Measurements from ENCODE around the gene XKR7. TPM values are rescaled to one million over a fixed set of nuclear protein-coding genes. Genes with fewer than 3 reads are reported as not detected.
A peak's percentile ranks its signal among the peaks of the same experiment; 100 is the strongest.

The XKR7 gene
- total RNA-seq, 1 donor from 2014 or later = not detected

DNA sequence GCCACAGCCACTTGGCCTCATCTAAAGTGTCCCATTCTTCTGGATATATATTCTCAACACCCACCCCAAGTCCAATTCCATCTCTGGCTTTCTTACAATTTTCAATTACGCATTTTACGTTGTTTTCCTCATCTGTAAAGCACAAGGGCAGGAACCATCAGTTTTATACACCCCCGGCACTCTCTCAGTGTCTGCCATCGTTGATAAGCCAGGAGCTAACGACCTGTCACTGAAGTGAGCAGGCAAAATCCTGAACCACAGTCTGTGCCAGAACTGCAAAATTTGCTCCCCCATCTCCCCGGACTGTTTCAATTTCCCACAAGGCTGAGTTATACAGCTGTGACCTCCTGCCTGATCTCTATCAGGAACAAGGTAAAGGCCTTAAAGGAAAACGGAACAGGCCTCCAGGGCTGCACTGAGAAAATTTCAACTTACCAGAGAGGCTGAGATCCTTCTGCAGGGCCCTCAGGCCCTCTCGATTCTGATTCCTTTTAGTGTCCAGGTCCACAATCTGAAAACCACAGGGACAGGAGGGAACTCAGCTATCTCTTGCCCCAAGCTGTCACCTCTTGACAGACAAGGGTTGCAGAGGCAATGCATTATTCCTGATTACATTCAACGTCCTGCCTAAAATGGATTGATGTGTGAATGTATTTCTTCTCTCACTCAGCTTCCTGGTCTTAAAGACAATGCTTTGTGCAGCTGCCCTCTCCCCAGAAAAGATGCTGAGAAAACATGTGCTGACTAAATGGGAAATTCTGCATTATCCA is 17.9 kb upstream of the XKR7 start:
- H3K36me3 Mint-ChIP-seq (ENCODE audit: low read depth) = peaks cover 45% of the 10 kb centered on the region
- DNase-seq (ENCODE audit: low spot score) = no peak
- intact Hi-C loops (cut with micrococcal nuclease) = loop anchor here (10.0 kb wide), 1 partner anchor 125 kb away; no protein-coding TSS in a partner anchor
- H3K4me1 Mint-ChIP-seq (ENCODE audit: low read depth) = peaks cover 19% of the 10 kb centered on the region
- H3K9me3 Mint-ChIP-seq = no peaks in the 10 kb centered on the region
- H3K4me3 Mint-ChIP-seq (ENCODE audit: low read depth) = peak overlapping the region; percentile 86
- no peak overlapping the region for H3K27ac Mint-ChIP-seq
- no peaks in the 10 kb centered on the region for H3K27me3 Mint-ChIP-seq (ENCODE audit: low read depth)

DNA sequence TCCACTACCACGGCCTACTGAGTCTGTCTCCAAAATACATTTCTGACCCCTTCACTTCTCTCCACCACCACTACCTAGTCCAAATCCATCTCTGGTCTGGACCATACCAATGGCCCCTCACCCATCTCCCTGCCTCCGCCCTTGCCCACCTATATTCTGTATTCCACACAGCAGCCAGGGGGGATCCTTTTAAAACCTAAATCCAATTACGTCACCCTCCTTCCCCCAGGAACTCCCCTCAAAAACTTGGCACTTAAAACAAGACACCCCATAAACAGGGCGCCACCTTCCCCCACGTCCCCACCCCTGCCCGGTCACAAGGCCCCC is 16.8 kb upstream of the XKR7 start:
- Mint-ChIP-seq H3K4me1 (ENCODE audit: low read depth) (peaks cover 19% of the 10 kb centered on the region), H3K27ac (peak overlapping the region; percentile 95), H3K4me3 (ENCODE audit: low read depth) (peak overlapping the region; percentile 86), H3K36me3 (ENCODE audit: low read depth) (peaks cover 37% of the 10 kb centered on the region), H3K9me3 (no peaks in the 10 kb centered on the region), H3K27me3 (ENCODE audit: low read depth) (peaks cover 3% of the 10 kb centered on the region)
- intact Hi-C loops (cut with micrococcal nuclease) = loop anchor here (10.0 kb wide), 1 partner anchor 126 kb away; no protein-coding TSS in a partner anchor
- no peak for DNase-seq (ENCODE audit: low spot score)

DNA sequence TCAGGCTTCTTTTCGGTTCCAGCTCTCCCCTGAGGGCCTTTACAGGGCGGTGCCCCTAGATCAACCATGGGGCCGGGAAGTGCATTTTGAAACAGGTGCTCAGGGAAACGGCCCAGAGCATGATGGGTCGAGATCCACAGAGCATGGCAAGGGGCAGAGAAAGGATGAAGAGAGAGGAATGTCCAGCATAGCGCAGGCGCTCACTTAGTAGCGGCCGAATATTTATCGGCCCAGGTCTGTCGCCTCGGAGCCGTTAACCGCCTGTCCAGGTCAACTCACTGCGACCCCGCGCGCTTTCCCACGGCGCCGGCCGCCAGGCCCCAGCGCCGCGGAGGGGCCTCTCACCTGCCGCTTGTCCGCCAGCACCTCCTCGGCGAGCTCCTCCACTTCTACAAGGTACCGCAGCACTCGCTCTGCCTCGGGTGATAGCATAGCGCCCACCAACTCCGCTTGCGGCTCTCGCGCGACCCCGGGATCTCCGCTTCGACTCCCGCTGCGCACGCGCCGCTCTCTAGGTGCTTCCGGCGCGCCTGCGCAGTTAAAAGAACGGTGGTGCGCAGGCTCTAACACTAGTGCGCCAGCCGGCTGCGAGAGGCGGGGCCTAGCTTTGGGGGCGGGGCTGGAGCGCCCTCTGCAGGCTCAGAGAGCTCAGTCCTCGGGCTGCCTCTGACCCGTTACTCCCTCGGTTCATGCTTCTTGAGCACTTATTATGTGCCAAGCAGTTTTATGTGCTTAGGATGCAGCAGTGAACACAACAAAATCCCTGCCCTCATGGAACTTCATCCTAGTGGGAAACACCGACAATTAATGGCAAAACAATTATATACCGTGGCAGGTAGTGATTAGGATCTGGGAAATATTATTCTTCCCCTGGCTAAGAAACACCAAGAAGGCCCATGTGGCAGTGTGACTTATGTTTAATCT is 16.2 kb upstream of the XKR7 start, which contains the start of gene PDRG1:
Gene PDRG1, minus strand, starts transcription at position 517 of the 924 bp plus-strand sequence. Its CDS starts 85 bp downstream, at position 432.
- Mint-ChIP-seq H3K4me3 (ENCODE audit: low read depth) (peak within 1 kb of the TSS; percentile 86), H3K27me3 (ENCODE audit: low read depth) (peaks cover 7% of the 10 kb centered on the region)

DNA sequence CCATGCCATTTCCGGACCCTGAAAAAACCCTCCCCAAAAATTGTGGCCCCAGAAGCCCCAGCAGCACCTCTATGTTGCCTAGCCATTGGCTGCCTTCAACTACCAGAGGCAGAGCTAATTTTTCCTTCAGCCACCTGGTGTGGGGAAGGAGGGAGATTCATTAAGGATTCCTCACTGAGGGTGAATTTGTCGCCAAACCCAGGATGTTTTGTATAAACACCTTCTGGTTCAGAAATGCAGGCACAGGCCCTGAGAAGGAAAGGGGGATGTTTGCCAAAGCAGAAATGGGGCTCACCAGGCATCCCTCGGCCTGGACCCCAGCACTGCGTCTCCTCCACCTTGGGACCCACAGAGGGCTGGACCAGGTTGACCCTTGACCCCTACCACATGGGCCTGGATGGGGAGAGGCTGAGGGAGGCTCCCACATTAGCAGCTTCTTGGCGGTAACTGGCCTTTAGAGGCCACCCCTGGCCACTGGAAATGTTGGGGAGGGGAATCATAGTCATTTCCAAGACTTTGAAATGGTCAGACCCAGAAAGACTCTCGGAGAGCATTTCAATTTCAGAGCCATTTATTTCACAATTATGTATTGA is 14.3 kb upstream of the XKR7 start:
- intact Hi-C loops (cut with micrococcal nuclease) = loop anchor here (10.0 kb wide), 1 partner anchor 129 kb away; no protein-coding TSS in a partner anchor
- peaks cover 19% of the 10 kb centered on the region for H3K4me1 Mint-ChIP-seq (ENCODE audit: low read depth)

More for the DNA sequence above, 16.2 kb upstream of the XKR7 start, which contains the start of gene PDRG1:
- peaks cover 19% of the 10 kb centered on the region for H3K4me1 Mint-ChIP-seq (ENCODE audit: low read depth)
- intact Hi-C loops (cut with micrococcal nuclease) = loop anchor here (1.0 to 10.0 kb wide), 2 partner anchors 99 to 127 kb away; no protein-coding TSS in a partner anchor
- DNase-seq (ENCODE audit: low spot score) = peak; percentile 95
- H3K27ac Mint-ChIP-seq = peak within 1 kb of the TSS; percentile 95
- H3K36me3 Mint-ChIP-seq (ENCODE audit: low read depth) = peaks cover 30% of the 10 kb centered on the region
- no peaks in the 10 kb centered on the region for H3K9me3 Mint-ChIP-seq

DNA sequence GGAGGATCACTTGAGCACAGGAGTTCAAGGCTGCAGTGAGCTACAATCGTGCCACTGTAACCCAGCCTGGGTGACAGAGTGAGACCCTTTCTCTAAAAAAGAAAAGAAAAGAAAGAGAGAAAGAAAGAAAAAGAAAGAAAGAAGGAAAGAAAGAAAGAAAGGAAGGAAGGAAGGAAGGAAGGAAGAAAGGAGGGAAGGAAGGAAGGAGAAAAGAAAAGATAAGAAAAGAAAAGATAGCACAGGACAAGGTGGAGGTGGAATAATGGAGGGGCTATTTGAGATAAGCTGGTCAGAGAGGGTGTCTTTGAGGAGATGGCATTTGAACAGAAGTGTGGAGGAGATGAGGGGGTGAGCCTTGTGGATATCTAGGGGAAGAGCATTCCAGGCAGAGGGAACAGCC is 13.5 kb upstream of the XKR7 start:
- Mint-ChIP-seq H3K4me3 (ENCODE audit: low read depth) (no peak overlapping the region), H3K9me3 (no peaks in the 10 kb centered on the region), H3K27ac (no peak overlapping the region), H3K36me3 (ENCODE audit: low read depth) (peaks cover 14% of the 10 kb centered on the region), H3K27me3 (ENCODE audit: low read depth) (peaks cover 10% of the 10 kb centered on the region), H3K4me1 (ENCODE audit: low read depth) (peaks cover 16% of the 10 kb centered on the region)
- intact Hi-C loops (cut with micrococcal nuclease) = loop anchor here (10.0 kb wide), 1 partner anchor 130 kb away; no protein-coding TSS in a partner anchor
- DNase-seq (ENCODE audit: low spot score) = no peak

More for the DNA sequence above, 14.3 kb upstream of the XKR7 start:
- peaks cover 21% of the 10 kb centered on the region for H3K36me3 Mint-ChIP-seq (ENCODE audit: low read depth)
- no peak for DNase-seq (ENCODE audit: low spot score)
- H3K27ac Mint-ChIP-seq = no peak overlapping the region
- no peak overlapping the region for H3K4me3 Mint-ChIP-seq (ENCODE audit: low read depth)
- peaks cover 8% of the 10 kb centered on the region for H3K27me3 Mint-ChIP-seq (ENCODE audit: low read depth)
- H3K9me3 Mint-ChIP-seq = no peaks in the 10 kb centered on the region

DNA sequence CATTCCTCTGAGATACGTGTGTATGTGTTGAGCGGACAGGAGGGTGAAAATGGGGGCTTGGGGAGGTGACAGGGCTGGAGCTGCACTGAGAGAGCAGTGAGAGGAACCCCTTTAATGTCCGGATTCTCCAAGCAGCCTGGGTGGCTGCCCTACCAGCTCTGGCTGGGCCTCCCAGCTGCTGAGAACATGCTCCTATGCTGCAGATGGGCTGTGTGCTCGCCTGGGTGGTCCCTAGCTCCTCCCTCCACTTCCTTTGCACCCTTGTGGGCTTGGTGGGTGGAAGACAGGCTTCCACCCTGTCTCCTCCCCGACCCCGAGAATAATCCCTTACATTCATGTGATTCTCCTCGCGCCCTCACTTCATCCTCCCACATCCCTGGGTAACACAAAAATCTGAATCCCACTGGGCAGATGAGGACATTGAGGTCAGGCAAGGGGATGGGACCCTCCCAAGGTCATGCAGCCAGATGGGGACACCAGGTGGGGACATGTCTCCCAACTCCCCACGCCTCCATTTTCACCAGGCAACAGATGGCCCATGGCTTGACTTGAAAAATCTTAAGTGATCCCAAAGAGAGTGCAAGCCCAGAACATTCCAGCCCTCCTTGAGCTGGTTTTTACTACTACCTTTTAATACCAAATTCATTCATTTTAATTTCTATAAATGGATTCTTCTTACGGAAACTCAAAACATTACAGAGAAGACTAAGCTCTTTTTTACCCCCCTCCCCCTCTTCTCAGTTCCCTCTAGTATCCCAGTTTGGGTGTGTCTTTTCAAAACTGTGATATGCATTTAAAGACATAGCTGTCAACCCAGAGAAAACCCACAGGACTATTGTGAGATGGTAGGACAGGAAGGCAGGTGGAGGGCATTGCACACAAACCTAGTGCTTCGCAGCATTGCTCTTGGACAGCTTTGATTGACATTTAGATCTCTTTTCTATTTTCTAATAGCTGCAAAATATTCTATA is 11.1 kb upstream of the XKR7 start:
- no peak overlapping the region for H3K4me3 Mint-ChIP-seq (ENCODE audit: low read depth)
- peaks cover 3% of the 10 kb centered on the region for H3K4me1 Mint-ChIP-seq (ENCODE audit: low read depth)
- no peak for DNase-seq (ENCODE audit: low spot score)
- H3K27ac Mint-ChIP-seq = no peak overlapping the region
- intact Hi-C loops (cut with micrococcal nuclease) = loop anchor here (10.0 kb wide), 1 partner anchor 132 kb away; no protein-coding TSS in a partner anchor
- H3K9me3 Mint-ChIP-seq = no peaks in the 10 kb centered on the region
- peaks cover 14% of the 10 kb centered on the region for H3K27me3 Mint-ChIP-seq (ENCODE audit: low read depth)
- no peaks in the 10 kb centered on the region for H3K36me3 Mint-ChIP-seq (ENCODE audit: low read depth)

DNA sequence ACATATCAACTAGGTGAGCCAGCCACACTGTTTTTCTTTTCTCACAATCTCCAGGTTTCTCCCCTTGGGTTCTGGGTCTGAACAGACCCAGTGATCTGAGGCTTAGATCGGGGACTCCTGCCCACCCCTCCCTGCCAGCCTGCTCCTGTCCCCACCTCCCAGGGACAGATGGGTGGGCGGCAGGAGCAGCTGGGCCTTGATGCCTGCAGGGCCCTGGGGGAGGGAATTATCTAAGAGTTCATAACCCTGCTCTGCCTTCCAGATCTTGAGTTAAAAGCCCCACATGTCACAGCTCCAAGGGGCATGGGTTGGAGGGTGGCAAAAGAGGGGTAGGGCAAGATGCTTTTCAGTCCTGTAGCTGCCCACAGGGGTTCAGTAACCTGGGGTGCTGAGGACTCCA is 5.2 kb upstream of the XKR7 start:
- H3K4me3 Mint-ChIP-seq (ENCODE audit: low read depth) = no peak overlapping the region
- H3K27ac Mint-ChIP-seq = no peak overlapping the region
- peaks cover 30% of the 10 kb centered on the region for H3K27me3 Mint-ChIP-seq (ENCODE audit: low read depth)
- H3K4me1 Mint-ChIP-seq (ENCODE audit: low read depth) = peaks cover 3% of the 10 kb centered on the region
- no peaks in the 10 kb centered on the region for H3K36me3 Mint-ChIP-seq (ENCODE audit: low read depth)
- no peaks in the 10 kb centered on the region for H3K9me3 Mint-ChIP-seq
- no peak for DNase-seq (ENCODE audit: low spot score)
- intact Hi-C loops (cut with micrococcal nuclease) = no loop called here

DNA sequence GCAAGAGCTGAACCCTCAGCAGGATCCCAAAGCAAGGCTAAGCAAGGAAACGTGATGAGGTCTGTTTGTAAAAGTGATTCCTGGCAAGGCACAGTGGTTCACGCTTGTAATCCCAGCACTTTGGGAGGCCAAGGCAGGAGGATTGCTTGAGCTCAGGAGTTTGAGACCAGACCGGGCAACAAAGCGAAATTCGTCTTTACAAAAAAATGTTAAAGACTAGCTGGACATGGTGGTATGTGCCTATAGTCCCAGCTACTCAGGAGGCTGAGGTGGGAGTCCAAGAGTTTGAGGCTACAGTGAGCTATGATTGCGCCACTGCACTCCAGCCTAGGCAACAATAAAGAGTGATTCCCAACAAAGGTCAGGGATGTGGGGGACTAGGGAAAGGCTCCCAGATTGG is 4.1 kb upstream of the XKR7 start:
- intact Hi-C loops (cut with micrococcal nuclease) = no loop called here
- DNase-seq (ENCODE audit: low spot score) = no peak
- Mint-ChIP-seq H3K4me3 (ENCODE audit: low read depth) (no peak overlapping the region), H3K27me3 (ENCODE audit: low read depth) (peaks cover 32% of the 10 kb centered on the region), H3K4me1 (ENCODE audit: low read depth) (peaks cover 5% of the 10 kb centered on the region), H3K27ac (no peak overlapping the region), H3K9me3 (no peaks in the 10 kb centered on the region), H3K36me3 (ENCODE audit: low read depth) (no peaks in the 10 kb centered on the region)

DNA sequence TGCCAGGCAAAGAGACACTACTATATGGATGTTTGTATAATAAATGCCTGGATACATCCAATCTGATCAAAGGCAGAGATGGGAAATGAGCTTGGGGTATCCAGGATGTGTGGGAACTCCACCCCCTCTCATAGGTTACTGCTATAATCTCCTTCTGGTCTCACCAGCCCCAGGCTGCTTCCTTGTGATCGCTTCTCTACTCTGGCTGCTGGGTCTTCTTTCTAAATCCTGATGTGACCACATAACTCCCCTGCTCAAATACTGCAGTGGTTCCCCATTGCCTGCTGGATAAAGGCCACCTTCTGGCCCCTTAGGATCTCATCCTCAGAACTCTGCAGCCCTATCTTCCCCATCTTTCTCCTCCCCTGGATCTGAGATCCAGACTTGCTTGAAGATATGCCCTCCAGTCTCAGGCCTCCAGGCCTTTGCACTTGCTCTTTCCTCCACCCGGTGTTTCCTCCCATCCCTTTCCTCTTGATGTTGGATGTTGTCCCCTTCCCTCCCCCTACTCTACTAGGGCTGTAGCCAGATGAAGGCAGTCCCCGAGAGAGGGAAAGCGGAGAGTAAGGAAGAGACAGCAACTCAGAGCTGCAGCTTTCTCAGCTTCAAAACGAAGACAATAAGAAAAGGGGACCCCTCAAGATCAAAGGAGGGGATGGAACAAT is 828 bp upstream of the XKR7 start:
- Mint-ChIP-seq H3K4me3 (ENCODE audit: low read depth) (peak overlapping the region; percentile 64), H3K27ac (no peak overlapping the region), H3K36me3 (ENCODE audit: low read depth) (no peaks in the 10 kb centered on the region), H3K27me3 (ENCODE audit: low read depth) (peaks cover 30% of the 10 kb centered on the region), H3K9me3 (no peaks in the 10 kb centered on the region), H3K4me1 (ENCODE audit: low read depth) (peaks cover 5% of the 10 kb centered on the region)
- no peak for DNase-seq (ENCODE audit: low spot score)
- intact Hi-C loops (cut with micrococcal nuclease) = no loop called here

DNA sequence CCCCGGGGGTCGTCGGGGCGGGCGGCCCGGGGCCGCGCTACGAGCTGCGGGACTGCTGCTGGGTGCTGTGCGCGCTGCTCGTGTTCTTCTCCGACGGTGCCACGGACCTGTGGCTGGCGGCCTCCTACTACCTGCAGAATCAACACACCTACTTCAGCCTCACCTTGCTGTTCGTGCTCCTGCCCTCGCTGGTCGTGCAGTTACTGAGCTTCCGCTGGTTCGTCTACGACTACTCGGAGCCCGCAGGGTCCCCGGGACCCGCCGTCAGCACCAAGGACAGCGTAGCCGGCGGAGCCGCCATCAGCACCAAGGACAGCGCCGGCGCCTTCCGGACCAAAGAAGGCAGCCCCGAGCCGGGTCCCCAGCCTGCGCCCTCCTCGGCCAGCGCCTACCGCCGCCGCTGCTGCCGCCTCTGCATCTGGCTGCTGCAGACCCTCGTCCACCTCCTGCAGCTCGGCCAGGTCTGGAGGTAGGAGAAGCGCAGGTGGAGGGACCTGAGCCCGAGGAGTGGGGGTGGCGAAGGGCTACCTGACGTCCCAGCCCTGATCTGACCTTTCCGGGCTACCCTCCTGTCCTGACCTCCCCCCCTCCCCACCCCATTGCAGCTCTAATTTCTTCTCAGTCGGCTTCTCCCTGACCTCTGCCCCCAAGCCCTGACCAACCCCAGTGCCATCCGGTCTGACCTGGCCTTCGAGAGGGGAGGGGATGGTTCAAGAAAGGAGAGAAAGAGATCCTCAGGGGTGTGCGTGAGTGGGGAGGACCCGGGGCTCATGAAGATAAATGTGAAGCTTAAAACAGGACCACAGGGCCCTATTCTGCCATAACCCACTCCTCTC is 558 bp downstream of the XKR7 start:
- DNase-seq (ENCODE audit: low spot score) = peak; percentile 83
- intact Hi-C loops (cut with micrococcal nuclease) = no loop called here

DNA sequence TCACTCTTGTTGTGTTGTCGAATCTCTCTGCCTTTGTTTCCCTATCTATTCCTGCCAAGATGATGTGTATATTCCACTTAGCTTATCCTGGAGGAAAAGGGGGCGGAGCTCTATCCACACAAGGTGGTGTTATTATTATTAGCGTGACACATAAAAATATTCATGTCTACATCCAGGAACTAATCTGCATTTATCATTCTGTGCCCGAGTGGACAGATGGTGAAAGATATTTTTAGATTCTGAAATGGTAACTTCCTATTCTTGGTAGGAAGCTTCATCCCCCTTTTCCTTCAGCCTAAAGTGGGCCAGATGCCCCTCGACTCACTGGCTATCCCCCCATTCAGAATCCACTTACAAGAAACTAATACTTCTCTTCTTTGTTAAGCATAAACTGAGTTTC is 2.0 kb downstream of the XKR7 start:
- H3K9me3 Mint-ChIP-seq = no peaks in the 10 kb centered on the region
- H3K27me3 Mint-ChIP-seq (ENCODE audit: low read depth) = peaks cover 20% of the 10 kb centered on the region
- no peaks in the 10 kb centered on the region for H3K36me3 Mint-ChIP-seq (ENCODE audit: low read depth)
- DNase-seq (ENCODE audit: low spot score) = no peak
- intact Hi-C loops (cut with micrococcal nuclease) = no loop called here
- no peak overlapping the region for H3K27ac Mint-ChIP-seq
- peaks cover 5% of the 10 kb centered on the region for H3K4me1 Mint-ChIP-seq (ENCODE audit: low read depth)
- no peak overlapping the region for H3K4me3 Mint-ChIP-seq (ENCODE audit: low read depth)

More for the DNA sequence above, 558 bp downstream of the XKR7 start:
- H3K9me3 Mint-ChIP-seq = no peaks in the 10 kb centered on the region
- no peak overlapping the region for H3K27ac Mint-ChIP-seq
- H3K4me3 Mint-ChIP-seq (ENCODE audit: low read depth) = peak overlapping the region; percentile 83
- H3K27me3 Mint-ChIP-seq (ENCODE audit: low read depth) = peaks cover 26% of the 10 kb centered on the region
- peaks cover 5% of the 10 kb centered on the region for H3K4me1 Mint-ChIP-seq (ENCODE audit: low read depth)
- H3K36me3 Mint-ChIP-seq (ENCODE audit: low read depth) = no peaks in the 10 kb centered on the region

Measured in activated T-helper 2 cell treated with anti-CD3 and anti-CD28 coated beads, Interferon-gamma antibody, Interleukin-2, Interleukin-4, amounts not matched to agents 10 μg/mL and 5 μg/mL and 100 μg/mL, durations not matched to agents 14 hours and 24 hours and 36 hours (primary cell).